ENCODE data around the gene FGF5. TPM values are rescaled to one million over a fixed set of nuclear protein-coding genes. Genes with fewer than 3 reads are reported as not detected.

FGF5 gene
- total RNA-seq, 4 donors from 2014 or later, result not detected

- Histone ChIP-seq H3K36me3 (no peaks in the 10 kb centered on the region), H3K27me3 (peaks cover 0 to 13% (median 5%) of the 10 kb centered on the region in 3 donors), H3K27ac (no peak overlapping the region), H3K9me3 (no peaks in the 10 kb centered on the region), H3K4me3 (no peak overlapping the region), H3K4me1 (no peaks in the 10 kb centered on the region)
- ATAC-seq (no peak), DNase-seq (no peak)
- TF ChIP-seq CTCF (IDR thresholded peaks at IDR 0.05 in 4 of 5, conservative IDR thresholded peaks at IDR 0.05 in 1 of 5) (no peak), POLR2A (IDR thresholded peaks at IDR 0.05) (no peak)
- intact Hi-C loops (cut with DNase I; ENCODE audit: low total_unique reads), result no loop called here
- in situ Hi-C loops (cut with MboI; ENCODE audit: low sequenced_read_pairs in 4 of 4), result no loop called here
Observed at GRCh38 chr4:80225595-80225994, 40.9 kb upstream of the FGF5 start.

- Histone ChIP-seq H3K9me3 (no peaks in the 10 kb centered on the region), H3K36me3 (no peaks in the 10 kb centered on the region), H3K27me3 (peaks cover 0 to 13% (median 5%) of the 10 kb centered on the region in 3 donors), H3K4me3 (no peak overlapping the region), H3K4me1 (no peaks in the 10 kb centered on the region), H3K27ac (no peak overlapping the region)
- in situ Hi-C loops (cut with MboI; ENCODE audit: low sequenced_read_pairs in 4 of 4) (no loop called here), intact Hi-C loops (cut with DNase I; ENCODE audit: low total_unique reads) (no loop called here)
- DNase-seq (no peak), ATAC-seq (no peak)
- TF ChIP-seq POLR2A (IDR thresholded peaks at IDR 0.05) (no peak), CTCF (IDR thresholded peaks at IDR 0.05 in 4 of 5, conservative IDR thresholded peaks at IDR 0.05 in 1 of 5) (no peak)
Observed at GRCh38 chr4:80226094-80226493, 40.4 kb upstream of the FGF5 start.

- H3K27ac ChIP-seq, result no peak overlapping the region
- H3K9me3 ChIP-seq, result no peaks in the 10 kb centered on the region
- H3K36me3 ChIP-seq, result no peaks in the 10 kb centered on the region
- TF ChIP-seq POLR2A (IDR thresholded peaks at IDR 0.05), result no peak
- TF ChIP-seq CTCF (IDR thresholded peaks at IDR 0.05 in 4 of 5, conservative IDR thresholded peaks at IDR 0.05 in 1 of 5), result no peak
- no peak overlapping the region for H3K4me3 ChIP-seq
- H3K27me3 ChIP-seq, result peaks cover 0 to 12% (median 0%) of the 10 kb centered on the region in 3 donors
- ATAC-seq, result no peak
- H3K4me1 ChIP-seq, result no peaks in the 10 kb centered on the region
- no peak for DNase-seq
- in situ Hi-C loops (cut with MboI; ENCODE audit: low sequenced_read_pairs in 4 of 4) (no loop called here), intact Hi-C loops (cut with DNase I; ENCODE audit: low total_unique reads) (no loop called here)
Observed at GRCh38 chr4:80228460-80228859, 38.0 kb upstream of the FGF5 start.

- no peak for ATAC-seq
- Histone ChIP-seq H3K4me1 (no peaks in the 10 kb centered on the region), H3K4me3 (no peak overlapping the region), H3K36me3 (no peaks in the 10 kb centered on the region), H3K27ac (no peak overlapping the region), H3K27me3 (peaks cover 0 to 12% (median 0%) of the 10 kb centered on the region in 3 donors), H3K9me3 (no peaks in the 10 kb centered on the region)
- TF ChIP-seq CTCF (IDR thresholded peaks at IDR 0.05 in 4 of 5, conservative IDR thresholded peaks at IDR 0.05 in 1 of 5), result no peak
- no peak for TF ChIP-seq POLR2A (IDR thresholded peaks at IDR 0.05)
- in situ Hi-C loops (cut with MboI; ENCODE audit: low sequenced_read_pairs in 4 of 4) (no loop called here), intact Hi-C loops (cut with DNase I; ENCODE audit: low total_unique reads) (no loop called here)
- DNase-seq, result no peak
Observed at GRCh38 chr4:80229128-80229527, 37.3 kb upstream of the FGF5 start.

GRCh38 chr4:80229590-80229989, 36.9 kb upstream of the FGF5 start:
- no peak overlapping the region for H3K27ac ChIP-seq
- H3K27me3 ChIP-seq, result peaks cover 0 to 12% (median 0%) of the 10 kb centered on the region in 3 donors
- H3K4me3 ChIP-seq, result no peak overlapping the region
- no peaks in the 10 kb centered on the region for H3K4me1 ChIP-seq
- no peaks in the 10 kb centered on the region for H3K36me3 ChIP-seq
- no peak for DNase-seq
- ATAC-seq, result no peak
- in situ Hi-C loops (cut with MboI; ENCODE audit: low sequenced_read_pairs in 4 of 4) (no loop called here), intact Hi-C loops (cut with DNase I; ENCODE audit: low total_unique reads) (no loop called here)
- TF ChIP-seq POLR2A (IDR thresholded peaks at IDR 0.05) (no peak), CTCF (IDR thresholded peaks at IDR 0.05 in 4 of 5, conservative IDR thresholded peaks at IDR 0.05 in 1 of 5) (no peak)
- no peaks in the 10 kb centered on the region for H3K9me3 ChIP-seq

All from gastrocnemius medialis (tissue), 4 donors.